ENCODE data around the gene PROKR1.

Gene PROKR1

GRCh38 chr2:68684197-68684596, 40.8 kb downstream of the PROKR1 start:
- no peaks in the 10 kb centered on the region for H4K20me1 ChIP-seq (ENCODE audit: insufficient read depth, low read length)
- no peaks in the 10 kb centered on the region for H3K27me3 ChIP-seq (ENCODE audit: low read depth, low read length)
- no peak overlapping the region for H2AFZ ChIP-seq (ENCODE audit: low read depth, low read length)
- 0 out of 2 replicates have a peak, but pooled peaks cover 5% of the 10 kb centered on the region for H3K9me3 ChIP-seq (ENCODE audit: insufficient read depth, low read length)
- H3K4me2 ChIP-seq (ENCODE audit: low read length), result no peak overlapping the region
- no peak overlapping the region for H3K27ac ChIP-seq (ENCODE audit: low read length)
- H3K79me2 ChIP-seq (ENCODE audit: low read length), result no peaks in the 10 kb centered on the region
- H3K4me1 ChIP-seq (ENCODE audit: low read length), result peaks cover 19% of the 10 kb centered on the region
- no peak overlapping the region for H3K4me3 ChIP-seq (ENCODE audit: low read length)
- no peak overlapping the region for H3K9ac ChIP-seq (ENCODE audit: low read length)
- no peak for TF ChIP-seq EZH2phosphoT487 (IDR thresholded peaks at IDR 0.05; ENCODE audit: low read depth)
- TF ChIP-seq, protein P1, sequence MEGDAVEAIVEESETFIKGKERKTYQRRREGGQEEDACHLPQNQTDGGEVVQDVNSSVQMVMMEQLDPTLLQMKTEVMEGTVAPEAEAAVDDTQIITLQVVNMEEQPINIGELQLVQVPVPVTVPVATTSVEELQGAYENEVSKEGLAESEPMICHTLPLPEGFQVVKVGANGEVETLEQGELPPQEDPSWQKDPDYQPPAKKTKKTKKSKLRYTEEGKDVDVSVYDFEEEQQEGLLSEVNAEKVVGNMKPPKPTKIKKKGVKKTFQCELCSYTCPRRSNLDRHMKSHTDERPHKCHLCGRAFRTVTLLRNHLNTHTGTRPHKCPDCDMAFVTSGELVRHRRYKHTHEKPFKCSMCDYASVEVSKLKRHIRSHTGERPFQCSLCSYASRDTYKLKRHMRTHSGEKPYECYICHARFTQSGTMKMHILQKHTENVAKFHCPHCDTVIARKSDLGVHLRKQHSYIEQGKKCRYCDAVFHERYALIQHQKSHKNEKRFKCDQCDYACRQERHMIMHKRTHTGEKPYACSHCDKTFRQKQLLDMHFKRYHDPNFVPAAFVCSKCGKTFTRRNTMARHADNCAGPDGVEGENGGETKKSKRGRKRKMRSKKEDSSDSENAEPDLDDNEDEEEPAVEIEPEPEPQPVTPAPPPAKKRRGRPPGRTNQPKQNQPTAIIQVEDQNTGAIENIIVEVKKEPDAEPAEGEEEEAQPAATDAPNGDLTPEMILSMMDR (IDR thresholded peaks at IDR 0.05; ENCODE audit: low read depth, low read length), result no peak
- no peaks in the 10 kb centered on the region for H3K36me3 ChIP-seq (replicated peaks; ENCODE audit: low read depth, low read length)

DNA sequence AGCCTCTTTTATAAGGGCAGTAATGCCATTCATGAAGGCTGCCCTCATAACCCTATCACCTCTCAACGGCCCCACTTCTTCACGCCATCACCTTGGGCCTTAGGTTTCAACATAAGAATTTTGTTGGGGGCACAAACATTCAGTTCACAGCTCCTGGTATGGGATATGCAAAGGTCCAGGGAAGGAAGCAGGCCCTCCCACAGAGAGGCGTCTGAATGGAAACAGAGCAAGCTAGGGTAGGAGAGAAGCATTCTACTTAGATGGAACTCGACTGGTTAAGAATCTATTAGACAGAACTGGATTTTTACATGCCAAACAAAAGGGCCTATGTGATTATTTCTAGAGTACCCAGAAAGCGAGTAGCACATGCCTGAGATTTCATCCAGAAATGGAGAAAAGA, 42.8 kb downstream of the PROKR1 start:
- Histone ChIP-seq H2AFZ (ENCODE audit: low read depth, low read length) (no peak overlapping the region), H3K4me2 (ENCODE audit: low read length) (no peak overlapping the region)

DNA sequence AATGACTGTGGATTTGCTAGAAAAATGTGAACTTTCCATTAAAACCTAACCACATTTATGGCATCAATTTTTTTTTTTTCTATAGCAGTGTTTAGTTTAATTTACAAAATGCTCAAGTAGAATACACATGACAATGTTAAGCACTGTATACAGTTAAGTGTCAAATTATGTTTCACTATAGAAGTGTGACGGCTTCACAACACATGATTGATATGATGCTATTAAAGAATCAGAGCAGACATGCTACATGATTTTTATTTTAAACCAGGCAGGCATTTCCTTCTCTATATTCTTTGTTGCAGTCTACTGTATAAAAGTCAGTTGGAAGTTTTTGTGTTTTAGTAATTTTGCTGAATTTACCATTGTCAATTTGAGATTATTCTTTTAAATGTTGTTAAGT, 43.6 kb downstream of the PROKR1 start:
- no peak overlapping the region for H3K27ac ChIP-seq (ENCODE audit: low read length)
- no peaks in the 10 kb centered on the region for H3K79me2 ChIP-seq (ENCODE audit: low read length)
- H4K20me1 ChIP-seq (ENCODE audit: insufficient read depth, low read length), result no peaks in the 10 kb centered on the region
- no peak overlapping the region for H3K9ac ChIP-seq (ENCODE audit: low read length)
- H3K4me3 ChIP-seq (ENCODE audit: low read length), result no peak overlapping the region
- H2AFZ ChIP-seq (ENCODE audit: low read depth, low read length), result no peak overlapping the region
- TF ChIP-seq EZH2phosphoT487 (IDR thresholded peaks at IDR 0.05; ENCODE audit: low read depth), result no peak
- TF ChIP-seq, protein P1 (IDR thresholded peaks at IDR 0.05; ENCODE audit: low read depth, low read length), result no peak
- no peaks in the 10 kb centered on the region for H3K9me3 ChIP-seq (ENCODE audit: insufficient read depth, low read length)
- no peaks in the 10 kb centered on the region for H3K27me3 ChIP-seq (ENCODE audit: low read depth, low read length)
- H3K4me2 ChIP-seq (ENCODE audit: low read length), result no peak overlapping the region
- no peaks in the 10 kb centered on the region for H3K36me3 ChIP-seq (replicated peaks; ENCODE audit: low read depth, low read length)
- peaks cover 45% of the 10 kb centered on the region for H3K4me1 ChIP-seq (ENCODE audit: low read length)

More for the DNA sequence above, 42.8 kb downstream of the PROKR1 start:
- TF ChIP-seq, protein P1 (IDR thresholded peaks at IDR 0.05; ENCODE audit: low read depth, low read length), result no peak
- TF ChIP-seq EZH2phosphoT487 (IDR thresholded peaks at IDR 0.05; ENCODE audit: low read depth), result no peak
- Histone ChIP-seq H3K4me3 (ENCODE audit: low read length) (no peak overlapping the region), H3K4me1 (ENCODE audit: low read length) (peaks cover 37% of the 10 kb centered on the region), H3K36me3 (replicated peaks; ENCODE audit: low read depth, low read length) (no peaks in the 10 kb centered on the region), H3K27ac (ENCODE audit: low read length) (no peak overlapping the region), H3K9ac (ENCODE audit: low read length) (no peak overlapping the region), H4K20me1 (ENCODE audit: insufficient read depth, low read length) (no peaks in the 10 kb centered on the region), H3K27me3 (ENCODE audit: low read depth, low read length) (no peaks in the 10 kb centered on the region), H3K9me3 (ENCODE audit: insufficient read depth, low read length) (0 out of 2 replicates have a peak, but pooled peaks cover 1% of the 10 kb centered on the region), H3K79me2 (ENCODE audit: low read length) (no peaks in the 10 kb centered on the region)

DNA sequence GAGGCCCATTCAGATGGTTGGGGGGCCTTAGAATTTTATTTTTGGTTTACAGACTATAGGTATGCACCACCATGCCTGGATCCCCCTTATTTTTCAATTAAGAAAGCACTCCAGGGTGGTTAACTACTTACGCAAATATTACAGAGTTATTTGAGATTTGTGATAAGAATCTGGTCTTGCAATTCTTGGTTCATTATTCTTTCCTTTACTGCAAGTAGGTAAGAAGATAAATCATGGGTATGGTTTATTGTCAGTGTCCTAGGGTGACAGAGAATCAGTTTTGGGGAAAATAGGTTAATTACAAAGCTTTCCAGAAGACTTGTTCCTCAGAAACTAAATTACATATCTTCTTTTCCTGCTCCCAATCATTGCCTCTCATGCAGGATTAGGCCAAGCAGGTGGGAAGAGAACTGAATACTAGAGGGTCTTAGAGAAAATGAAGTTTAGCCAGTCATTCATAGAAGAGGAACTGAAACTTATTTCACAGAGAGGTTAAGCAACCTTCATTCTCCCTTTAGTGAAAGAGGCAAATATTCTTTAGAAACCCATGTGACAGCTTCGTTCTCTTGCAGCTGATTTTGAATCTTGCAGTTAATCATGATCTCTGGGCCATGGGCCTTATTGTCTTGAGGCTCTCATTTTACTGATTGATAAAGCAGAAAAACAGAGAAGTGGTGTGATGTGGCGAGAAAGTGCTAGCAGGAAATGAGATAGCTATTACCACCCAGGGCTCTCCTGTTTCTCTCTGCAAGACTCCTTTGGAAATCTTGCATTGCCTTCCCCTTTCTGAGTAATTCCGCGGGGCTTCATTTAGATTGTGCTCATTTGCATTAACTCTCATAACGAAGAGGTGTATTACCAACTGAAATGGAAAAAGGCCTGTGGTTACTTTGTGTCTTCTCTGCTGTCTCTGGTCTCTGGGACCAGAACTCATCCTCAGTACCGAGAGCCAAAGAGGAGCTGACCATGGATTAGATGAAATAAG, 46.5 kb downstream of the PROKR1 start:
- Histone ChIP-seq H3K79me2 (ENCODE audit: low read length) (no peaks in the 10 kb centered on the region), H3K36me3 (replicated peaks; ENCODE audit: low read depth, low read length) (no peaks in the 10 kb centered on the region), H3K4me1 (ENCODE audit: low read length) (peaks cover 61% of the 10 kb centered on the region), H3K4me2 (ENCODE audit: low read length) (peak overlapping the region; percentile 88), H3K4me3 (ENCODE audit: low read length) (peak overlapping the region; percentile 65), H2AFZ (ENCODE audit: low read depth, low read length) (no peak overlapping the region), H3K9me3 (ENCODE audit: insufficient read depth, low read length) (no peaks in the 10 kb centered on the region), H3K27ac (ENCODE audit: low read length) (peak overlapping the region; percentile 98), H4K20me1 (ENCODE audit: insufficient read depth, low read length) (no peaks in the 10 kb centered on the region), H3K9ac (ENCODE audit: low read length) (peak overlapping the region; percentile 77), H3K27me3 (ENCODE audit: low read depth, low read length) (no peaks in the 10 kb centered on the region)
- TF ChIP-seq, protein P1 (IDR thresholded peaks at IDR 0.05; ENCODE audit: low read depth, low read length), result no peak
- TF ChIP-seq EZH2phosphoT487 (IDR thresholded peaks at IDR 0.05; ENCODE audit: low read depth), result no peak

Data from OCI-LY3 (cell line).